ENCODE results near the gene TNS1.
"Not testable (repeated sequence)": the region's sequence is repeated elsewhere in the genome, so short reads cannot be mapped to it uniquely, and the experiment has no call there.

Gene TNS1

GRCh38 chr2:217824223-217824622 is 178.6 kb downstream of the TNS1 start:
- no peak for DNase-seq

- no peak for DNase-seq
Measured at GRCh38 chr2:217823626-217824025, 179.2 kb downstream of the TNS1 start.

GRCh38 chr2:217822296-217823252 is 180.2 kb downstream of the TNS1 start:
- no peak for DNase-seq

- no peak for DNase-seq
Measured at GRCh38 chr2:217821536-217822147, 181.2 kb downstream of the TNS1 start.

GRCh38 chr2:217820904-217821303 is 181.9 kb downstream of the TNS1 start:
- DNase-seq = no peak

GRCh38 chr2:217820091-217820819 is 182.5 kb downstream of the TNS1 start:
- DNase-seq = no peak

- no peak for DNase-seq
Measured at GRCh38 chr2:217818293-217818850, 184.4 kb downstream of the TNS1 start.

- DNase-seq = no peak
Measured at GRCh38 chr2:217817466-217818292, 185.1 kb downstream of the TNS1 start.

- no peak for DNase-seq
Measured at GRCh38 chr2:217816396-217816869, 186.4 kb downstream of the TNS1 start.

GRCh38 chr2:217813828-217814227 is 189.0 kb downstream of the TNS1 start:
- DNase-seq = no peak

GRCh38 chr2:217812170-217812569 is 190.6 kb downstream of the TNS1 start:
- no peak for DNase-seq

GRCh38 chr2:217810260-217810659 is 192.5 kb downstream of the TNS1 start:
- DNase-seq = no peak

GRCh38 chr2:217809736-217810135 is 193.1 kb downstream of the TNS1 start:
- DNase-seq = no peak

- not testable (repeated sequence) for DNase-seq
Measured at GRCh38 chr2:217808967-217809366, 193.8 kb downstream of the TNS1 start.

GRCh38 chr2:217808326-217808725 is 194.5 kb downstream of the TNS1 start:
- DNase-seq = no peak

GRCh38 chr2:217807753-217808152 is 195.0 kb downstream of the TNS1 start:
- DNase-seq = no peak

- no peak for DNase-seq
Measured at GRCh38 chr2:217807025-217807424, 195.8 kb downstream of the TNS1 start.

GRCh38 chr2:217806482-217806765 is 196.4 kb downstream of the TNS1 start:
- DNase-seq = no peak

- DNase-seq = no peak
Measured at GRCh38 chr2:217805668-217806481, 196.9 kb downstream of the TNS1 start.

GRCh38 chr2:217804791-217805667 is 197.8 kb downstream of the TNS1 start:
- DNase-seq = no peak
